ENCODE results near the gene CNOT1.
"Not testable (repeated sequence)": the region's sequence is repeated elsewhere in the genome, so short reads cannot be mapped to it uniquely, and the experiment has no call there.

The CNOT1 gene

DNA sequence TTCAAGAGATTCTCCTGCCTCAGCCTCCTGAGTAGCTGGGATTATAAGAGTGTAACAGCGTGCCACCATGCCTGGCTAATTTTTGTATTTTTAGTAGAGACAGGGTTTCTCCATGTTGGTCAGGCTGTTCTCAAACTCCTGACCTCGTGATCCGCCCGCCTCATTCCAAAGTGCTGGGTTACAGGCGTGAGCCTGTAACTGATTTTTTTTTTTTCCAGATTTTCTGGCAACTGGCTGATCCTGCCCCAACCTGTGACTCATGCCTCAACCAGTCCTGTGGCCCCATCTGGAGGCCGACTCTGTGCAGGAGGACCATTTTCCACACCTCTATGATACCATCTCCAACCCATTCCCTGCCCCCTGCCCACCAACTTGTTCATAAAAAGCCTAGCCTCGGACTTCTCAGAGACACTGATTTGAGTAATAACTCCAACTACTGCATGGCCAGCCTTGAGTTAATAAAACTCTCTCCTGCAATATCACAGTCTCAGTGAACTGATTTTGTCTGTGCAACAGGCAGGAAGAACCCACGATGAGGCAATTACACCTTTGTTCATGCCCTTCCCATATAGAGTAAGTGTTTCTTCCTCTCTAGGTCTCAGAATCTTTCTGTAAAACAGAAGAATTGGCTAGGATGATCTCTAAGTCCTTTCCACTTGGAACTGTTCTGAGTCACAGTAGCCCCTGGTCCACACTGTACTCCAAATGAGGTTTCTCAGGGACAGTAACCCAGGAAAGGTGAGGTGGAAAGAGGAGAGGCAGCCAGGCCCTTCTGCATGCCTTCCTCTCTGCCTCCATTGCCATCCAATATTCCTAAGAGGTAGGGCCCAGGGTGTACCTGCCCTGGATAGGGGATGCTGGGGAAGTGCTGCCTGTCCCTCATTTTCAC lies 8.8 kb upstream of the CNOT1 start:
- Histone ChIP-seq H3K4me3 (ENCODE audit: low read depth, low read length) (no peak overlapping the region), H3K27me3 (replicated peaks) (no peaks in the 10 kb centered on the region), H3K36me3 (replicated peaks) (no peaks in the 10 kb centered on the region), H3K27ac (no peak overlapping the region)
- TF ChIP-seq, protein P1, sequence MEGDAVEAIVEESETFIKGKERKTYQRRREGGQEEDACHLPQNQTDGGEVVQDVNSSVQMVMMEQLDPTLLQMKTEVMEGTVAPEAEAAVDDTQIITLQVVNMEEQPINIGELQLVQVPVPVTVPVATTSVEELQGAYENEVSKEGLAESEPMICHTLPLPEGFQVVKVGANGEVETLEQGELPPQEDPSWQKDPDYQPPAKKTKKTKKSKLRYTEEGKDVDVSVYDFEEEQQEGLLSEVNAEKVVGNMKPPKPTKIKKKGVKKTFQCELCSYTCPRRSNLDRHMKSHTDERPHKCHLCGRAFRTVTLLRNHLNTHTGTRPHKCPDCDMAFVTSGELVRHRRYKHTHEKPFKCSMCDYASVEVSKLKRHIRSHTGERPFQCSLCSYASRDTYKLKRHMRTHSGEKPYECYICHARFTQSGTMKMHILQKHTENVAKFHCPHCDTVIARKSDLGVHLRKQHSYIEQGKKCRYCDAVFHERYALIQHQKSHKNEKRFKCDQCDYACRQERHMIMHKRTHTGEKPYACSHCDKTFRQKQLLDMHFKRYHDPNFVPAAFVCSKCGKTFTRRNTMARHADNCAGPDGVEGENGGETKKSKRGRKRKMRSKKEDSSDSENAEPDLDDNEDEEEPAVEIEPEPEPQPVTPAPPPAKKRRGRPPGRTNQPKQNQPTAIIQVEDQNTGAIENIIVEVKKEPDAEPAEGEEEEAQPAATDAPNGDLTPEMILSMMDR (IDR thresholded peaks at IDR 0.05; ENCODE audit: low read depth, low read length, missing control alignments) = peak; percentile 70
- DNase-seq = peak; percentile 66
- in situ Hi-C loops (cut with HindIII; ENCODE audit: low pct_ligation_motif_present, low sequenced_read_pairs) = no loop called here

DNA sequence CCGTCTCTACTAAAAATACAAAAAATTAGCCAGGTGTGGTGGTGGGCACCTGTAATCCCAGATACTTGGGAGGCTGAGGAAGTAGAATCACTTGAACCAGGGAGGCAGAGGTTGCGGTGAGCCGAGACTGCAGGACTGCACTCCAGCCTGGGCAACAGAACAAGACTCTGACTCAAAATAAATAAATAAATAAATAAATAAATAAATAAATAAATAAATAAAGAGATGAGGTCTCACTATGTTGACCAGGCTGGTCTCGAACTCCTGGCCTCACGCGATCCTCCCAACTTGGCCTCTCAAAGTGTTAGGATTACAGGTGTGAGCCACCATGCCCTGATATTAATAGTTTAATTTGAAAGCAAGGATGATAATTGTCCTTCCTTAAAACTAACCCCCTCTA lies 7.4 kb upstream of the CNOT1 start:
- in situ Hi-C loops (cut with HindIII; ENCODE audit: low pct_ligation_motif_present, low sequenced_read_pairs) = not testable (repeated sequence)

DNA sequence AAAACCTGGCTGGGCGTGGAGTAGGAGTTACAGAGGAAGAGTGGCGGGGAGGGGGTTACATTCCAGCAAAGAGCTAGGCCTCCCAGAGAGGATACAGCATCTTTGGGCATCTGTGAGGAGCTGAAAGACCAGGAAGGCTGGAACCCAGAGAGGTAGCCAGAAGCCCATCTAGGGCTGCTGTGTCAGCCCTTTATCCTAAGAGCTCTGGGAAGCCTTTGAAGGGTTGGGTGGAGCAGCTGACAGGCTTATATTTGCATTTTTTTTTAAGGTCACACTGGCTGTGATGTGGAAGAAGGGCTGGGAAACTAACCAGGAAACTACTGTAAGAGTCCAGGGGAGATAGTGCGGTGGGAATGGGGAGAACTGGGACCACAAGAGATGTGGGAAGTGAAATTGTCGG lies 6.8 kb upstream of the CNOT1 start:
- Histone ChIP-seq H3K4me3 (ENCODE audit: low read depth, low read length) (no peak overlapping the region), H3K36me3 (replicated peaks) (no peaks in the 10 kb centered on the region), H3K27me3 (replicated peaks) (no peaks in the 10 kb centered on the region), H3K27ac (no peak overlapping the region)
- no peak for DNase-seq
- in situ Hi-C loops (cut with HindIII; ENCODE audit: low pct_ligation_motif_present, low sequenced_read_pairs) = no loop called here
- TF ChIP-seq, protein P1 (IDR thresholded peaks at IDR 0.05; ENCODE audit: low read depth, low read length, missing control alignments) = no peak

More for the DNA sequence above, 7.4 kb upstream of the CNOT1 start:
- not testable (repeated sequence) for H3K4me3 ChIP-seq (ENCODE audit: low read depth, low read length); H3K27ac ChIP-seq; DNase-seq; H3K27me3 ChIP-seq (replicated peaks); H3K36me3 ChIP-seq (replicated peaks)

DNA sequence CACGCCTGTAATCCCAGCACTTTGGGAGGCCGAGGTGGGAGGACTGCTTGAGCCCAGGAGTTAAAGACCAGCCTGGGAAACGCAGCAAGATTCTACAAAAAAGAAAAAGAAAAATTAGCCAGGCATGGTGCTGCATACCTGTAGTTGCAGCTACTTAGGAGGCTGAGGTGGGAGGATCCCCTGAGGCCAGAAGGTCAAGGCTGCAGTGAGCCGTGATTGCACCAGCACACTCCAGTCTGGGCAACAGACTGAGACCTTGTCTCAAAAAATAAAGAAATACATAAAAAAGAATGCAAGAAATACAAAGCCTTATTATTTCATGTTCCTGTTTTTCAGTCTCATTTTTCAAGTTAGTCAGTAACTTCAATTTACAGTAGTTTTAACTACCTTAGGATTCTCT lies 5.9 kb upstream of the CNOT1 start:
- in situ Hi-C loops (cut with HindIII; ENCODE audit: low pct_ligation_motif_present, low sequenced_read_pairs) = no loop called here
- H3K4me3 ChIP-seq (ENCODE audit: low read depth, low read length) = no peak overlapping the region
- no peaks in the 10 kb centered on the region for H3K27me3 ChIP-seq (replicated peaks)
- no peak overlapping the region for H3K27ac ChIP-seq
- no peaks in the 10 kb centered on the region for H3K36me3 ChIP-seq (replicated peaks)
- TF ChIP-seq, protein P1 (IDR thresholded peaks at IDR 0.05; ENCODE audit: low read depth, low read length, missing control alignments) = no peak
- no peak for DNase-seq

DNA sequence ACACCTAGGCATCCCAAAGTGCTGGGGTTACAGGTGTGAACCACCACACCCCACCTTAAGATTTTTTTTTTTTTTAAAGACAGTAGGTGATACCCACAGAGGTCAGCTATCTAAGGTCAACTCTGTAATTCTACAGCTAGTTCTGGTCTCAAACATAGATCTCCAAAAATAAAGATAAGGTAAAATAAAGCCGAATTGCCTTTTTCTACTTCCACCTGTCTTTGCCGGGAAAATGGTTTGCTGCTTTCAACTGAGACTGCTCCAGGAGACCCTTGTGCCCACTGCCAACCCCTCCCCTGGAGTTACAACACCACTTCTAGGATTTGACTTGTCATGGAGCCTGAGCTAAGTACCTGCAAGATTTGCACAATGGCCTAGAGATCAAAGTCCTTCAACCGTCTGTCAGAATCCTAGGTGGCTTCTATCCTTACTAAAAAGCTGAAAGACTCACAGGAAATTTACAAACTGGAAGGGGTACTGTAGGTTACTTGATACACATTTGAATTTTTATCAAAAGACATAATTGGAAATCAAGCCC lies 4.7 kb upstream of the CNOT1 start:
- in situ Hi-C loops (cut with HindIII; ENCODE audit: low pct_ligation_motif_present, low sequenced_read_pairs) = no loop called here
- H3K27me3 ChIP-seq (replicated peaks) = no peaks in the 10 kb centered on the region
- H3K27ac ChIP-seq = no peak overlapping the region
- no peak overlapping the region for H3K4me3 ChIP-seq (ENCODE audit: low read depth, low read length)
- TF ChIP-seq, protein P1 (IDR thresholded peaks at IDR 0.05; ENCODE audit: low read depth, low read length, missing control alignments) = no peak
- no peak for DNase-seq
- H3K36me3 ChIP-seq (replicated peaks) = no peaks in the 10 kb centered on the region

DNA sequence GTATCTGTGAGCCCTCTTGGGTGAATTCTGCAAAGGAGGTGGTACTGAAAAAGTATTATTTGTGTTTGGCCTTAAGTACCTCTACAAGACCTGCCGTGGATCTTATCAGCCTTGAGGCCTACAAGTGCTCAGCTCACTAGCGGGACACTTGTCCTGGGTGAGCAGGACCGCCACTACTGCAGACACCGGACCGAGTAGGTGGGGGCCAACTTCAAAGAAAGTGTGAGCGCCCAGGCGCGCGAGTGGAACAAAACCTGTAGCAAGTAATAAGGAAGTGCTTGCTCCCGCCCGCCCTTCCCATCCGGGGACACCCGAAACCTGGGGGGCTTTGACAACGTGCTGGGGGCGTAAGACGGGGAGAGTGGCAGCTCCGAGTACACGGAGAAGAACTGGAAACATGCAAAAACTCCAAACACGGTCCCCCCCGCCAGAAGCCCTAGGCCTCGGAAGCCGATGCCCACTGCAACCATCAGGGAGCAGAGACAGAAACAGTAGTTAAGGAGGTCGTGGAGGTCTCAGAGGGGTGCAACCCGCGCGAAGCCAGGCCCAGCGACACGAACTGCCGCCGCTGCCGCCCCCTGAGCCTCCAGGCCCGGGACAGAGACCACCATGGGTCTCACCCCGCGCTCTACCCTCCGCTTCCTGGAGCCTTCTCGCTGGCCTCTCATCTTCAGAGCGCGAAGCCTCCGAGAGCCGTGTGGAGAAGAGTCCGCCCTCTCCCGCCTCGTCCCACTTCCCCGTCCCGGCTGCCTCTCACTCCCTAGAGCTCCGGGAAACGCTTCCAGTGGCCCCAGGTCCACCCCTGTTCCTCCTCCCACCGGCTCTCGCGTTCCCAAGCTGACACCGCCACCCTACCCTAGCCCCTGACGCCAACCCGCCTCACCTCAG lies 537 bp downstream of the CNOT1 start:
- H3K27ac ChIP-seq = peak overlapping the region; percentile 87
- H3K4me3 ChIP-seq (ENCODE audit: low read depth, low read length) = peak overlapping the region; percentile 97
- in situ Hi-C loops (cut with HindIII; ENCODE audit: low pct_ligation_motif_present, low sequenced_read_pairs) = no loop called here
- no peaks in the 10 kb centered on the region for H3K27me3 ChIP-seq (replicated peaks)
- peaks cover 9% of the 10 kb centered on the region for H3K36me3 ChIP-seq (replicated peaks)
- no peak for DNase-seq
- TF ChIP-seq, protein P1 (IDR thresholded peaks at IDR 0.05; ENCODE audit: low read depth, low read length, missing control alignments) = no peak
